ENCODE data around the gene RPE65.

- TF ChIP-seq POLR2AphosphoS5 (IDR thresholded peaks at IDR 0.05; ENCODE audit: borderline replicate concordance, low read depth, low read length) (no peak), EZH2 (IDR thresholded peaks at IDR 0.05) (no peak)
Observed at GRCh38 chr1:68459796-68460195, 10.0 kb upstream of the RPE65 start.

Data from SK-N-MC (cell line).